ENCODE data around the gene ZNF175.
"Not testable (repeated sequence)": the region's sequence is repeated elsewhere in the genome, so short reads cannot be mapped to it uniquely, and the experiment has no call there.

ZNF175 gene

DNA sequence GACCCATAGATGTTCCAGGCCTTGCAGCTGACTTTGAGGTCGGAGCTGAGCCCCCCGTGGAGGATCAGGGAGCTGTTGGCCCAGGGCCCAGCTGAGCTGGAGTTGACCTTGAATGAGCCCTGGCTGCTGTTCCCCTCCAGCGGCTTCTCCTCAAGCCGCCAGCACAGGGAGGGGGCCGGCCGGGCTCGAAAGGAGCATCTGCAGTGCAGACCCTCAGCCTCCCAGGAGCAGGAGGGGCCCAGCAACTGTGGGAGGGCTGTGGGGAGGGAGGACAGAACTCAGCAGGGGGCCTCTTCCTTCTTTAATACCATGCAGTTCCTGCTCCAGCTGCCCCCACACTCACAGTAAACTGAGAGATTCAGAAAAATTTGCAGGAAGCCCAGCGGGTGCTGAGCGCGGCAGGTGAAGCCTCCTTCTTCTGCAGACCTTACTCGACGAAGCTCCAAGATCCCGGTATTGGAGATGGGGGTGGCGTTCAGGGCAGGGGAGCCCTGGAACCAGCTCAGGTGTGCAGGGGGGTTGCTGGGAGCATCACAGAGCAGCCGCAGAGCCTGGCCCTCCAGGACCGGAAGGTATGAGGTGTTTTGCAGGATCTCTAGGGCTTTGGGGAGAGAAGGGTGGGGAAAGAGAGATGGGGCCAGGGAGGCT lies 56.5 kb downstream of the ZNF175 start:
- CTCF ChIA-PET, result interaction anchor here (1.8 kb wide), 1 partner anchor 154 kb away, joined by 4 read pairs; no protein-coding TSS in a partner anchor
- DNase-seq, result no peak
- Histone ChIP-seq H3K27ac (ENCODE audit: insufficient read depth in 1 of 2, low read depth in 1 of 2, low read length in 2 of 2, poor library complexity in 1 of 2, severe bottlenecking in 2 of 2) (no peak overlapping the region), H3K27me3 (replicated peaks in 2 of 5; ENCODE audit: control insufficient read depth in 4 of 5, insufficient read depth in 5 of 5, low read length in 4 of 5) (peaks cover 0 to 2% (median 0%) of the 10 kb centered on the region in 5 experiments), H3K4me3 (ENCODE audit: control insufficient read depth in 1 of 7, extremely low read depth in 1 of 7, insufficient read depth in 4 of 7, low read depth in 2 of 7, low read length in 6 of 7) (no peak overlapping the region), H3K36me3 (ENCODE audit: control insufficient read depth in 4 of 4, insufficient read depth in 4 of 4, low read length in 3 of 4) (peaks cover 0 to 22% (median 2%) of the 10 kb centered on the region in 4 experiments), H3K4me1 (ENCODE audit: control extremely low read depth in 1 of 4, control insufficient read depth in 4 of 4, insufficient read depth in 4 of 4, low read length in 3 of 4) (peaks cover 0 to 30% (median 3%) of the 10 kb centered on the region in 4 experiments), H3K9me3 (ENCODE audit: control extremely low read depth in 1 of 5, control insufficient read depth in 4 of 5, insufficient read depth in 2 of 5, low read depth in 1 of 5, low read length in 4 of 5) (no peaks in the 10 kb centered on the region)
- 87% methylated on average over 13 of the region's 16 CpGs for WGBS (ENCODE audit: insufficient coverage)
- POLR2A ChIA-PET, result no interaction called here

- 91% methylated on average over 12 of the region's 14 CpGs for WGBS (ENCODE audit: insufficient coverage)
- DNase-seq, result peak in 1 of 3 donors; percentile 19
- ChIA-PET POLR2A (no interaction called here), CTCF (interaction anchor here (1.8 kb wide), 1 partner anchor 155 kb away, joined by 4 read pairs; no protein-coding TSS in a partner anchor)
- H3K27ac ChIP-seq (ENCODE audit: insufficient read depth in 1 of 2, low read depth in 1 of 2, low read length in 2 of 2, poor library complexity in 1 of 2, severe bottlenecking in 2 of 2), result no peak overlapping the region
- H3K9me3 ChIP-seq (ENCODE audit: control extremely low read depth in 1 of 5, control insufficient read depth in 4 of 5, insufficient read depth in 2 of 5, low read depth in 1 of 5, low read length in 4 of 5), result no peaks in the 10 kb centered on the region
- H3K4me1 ChIP-seq (ENCODE audit: control extremely low read depth in 1 of 4, control insufficient read depth in 4 of 4, insufficient read depth in 4 of 4, low read length in 3 of 4), result peaks cover 0 to 30% (median 3%) of the 10 kb centered on the region in 4 experiments
- peaks cover 0 to 20% (median 2%) of the 10 kb centered on the region in 4 experiments for H3K36me3 ChIP-seq (ENCODE audit: control insufficient read depth in 4 of 4, insufficient read depth in 4 of 4, low read length in 3 of 4)
- H3K27me3 ChIP-seq (replicated peaks in 2 of 5; ENCODE audit: control insufficient read depth in 4 of 5, insufficient read depth in 5 of 5, low read length in 4 of 5), result peaks cover 0 to 2% (median 0%) of the 10 kb centered on the region in 5 experiments
- H3K4me3 ChIP-seq (ENCODE audit: control insufficient read depth in 1 of 7, extremely low read depth in 1 of 7, insufficient read depth in 4 of 7, low read depth in 2 of 7, low read length in 6 of 7), result no peak overlapping the region
Measured at GRCh38 chr19:51628153-51628939, 57.3 kb downstream of the ZNF175 start.

DNA sequence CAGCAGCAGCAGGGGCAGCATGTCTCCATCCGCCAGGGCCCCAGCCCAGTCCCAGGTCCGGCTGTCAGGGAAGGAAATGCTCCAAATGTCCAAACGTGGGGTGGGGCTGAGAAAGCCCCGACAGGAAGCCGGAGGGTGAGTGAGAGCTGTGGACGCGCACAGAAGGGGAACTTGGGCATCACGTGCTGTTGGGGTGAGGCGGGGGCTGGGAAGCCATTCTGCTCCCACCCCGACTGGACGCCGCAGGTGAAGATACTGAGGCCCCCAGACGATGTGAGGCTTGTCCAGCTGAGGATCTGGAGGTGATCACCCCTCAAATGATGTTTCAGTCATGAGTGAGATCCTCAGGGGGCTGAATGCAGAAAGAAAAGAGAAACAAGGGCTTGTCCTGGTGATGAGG lies 59.2 kb downstream of the ZNF175 start, which contains the start of gene SIGLEC5:
Gene SIGLEC5, minus strand, starts transcription at position 87 of the 400 bp plus-strand sequence. Its CDS starts 66 bp downstream, at position 21.
- H3K27ac ChIP-seq (ENCODE audit: insufficient read depth in 1 of 2, low read depth in 1 of 2, low read length in 2 of 2, poor library complexity in 1 of 2, severe bottlenecking in 2 of 2); H3K27me3 ChIP-seq (replicated peaks in 2 of 5; ENCODE audit: control insufficient read depth in 4 of 5, insufficient read depth in 5 of 5, low read length in 4 of 5); POLR2A ChIA-PET; H3K36me3 ChIP-seq (ENCODE audit: control insufficient read depth in 4 of 4, insufficient read depth in 4 of 4, low read length in 3 of 4); H3K9me3 ChIP-seq (ENCODE audit: control extremely low read depth in 1 of 5, control insufficient read depth in 4 of 5, insufficient read depth in 2 of 5, low read depth in 1 of 5, low read length in 4 of 5): not testable (repeated sequence)
- DNase-seq, result peak in 2 of 3 donors; percentile 31 to 48
- WGBS (ENCODE audit: insufficient coverage), result 0% methylated on average over 1 of the region's 13 CpGs
- Histone ChIP-seq H3K4me3 (ENCODE audit: control insufficient read depth in 1 of 7, extremely low read depth in 1 of 7, insufficient read depth in 4 of 7, low read depth in 2 of 7, low read length in 6 of 7) (peak within 1 kb of the TSS in 3 of 7 experiments; percentile 8 to 58 (median 39)), H3K4me1 (ENCODE audit: control extremely low read depth in 1 of 4, control insufficient read depth in 4 of 4, insufficient read depth in 4 of 4, low read length in 3 of 4) (peaks cover 0 to 30% (median 3%) of the 10 kb centered on the region in 4 experiments)
- CTCF ChIA-PET, result interaction anchor here (0.7 to 1.2 kb wide), 4 partner anchors 10 to 29 kb away, joined by 3 to 5 read pairs (median 3); no protein-coding TSS in a partner anchor

DNA sequence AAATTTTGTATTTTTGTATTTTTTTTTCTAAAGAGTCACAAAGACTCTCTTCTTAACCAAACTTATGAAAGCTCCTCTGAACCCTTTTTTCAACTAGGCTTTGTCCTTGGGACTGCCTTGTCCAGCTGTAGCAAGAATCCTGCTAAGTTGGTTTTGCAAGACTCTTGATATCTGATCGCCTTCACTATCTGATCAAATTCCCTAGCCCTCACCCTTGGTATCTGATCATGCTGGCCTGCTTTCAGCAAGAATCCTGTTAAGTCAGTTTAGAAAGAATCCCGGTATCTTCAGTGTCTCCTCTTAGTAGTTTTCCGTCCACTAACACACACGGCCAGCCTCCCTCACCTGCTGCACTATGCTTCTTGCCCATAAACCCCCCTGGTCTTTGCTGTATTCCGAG lies 61.0 kb downstream of the ZNF175 start:
- no peak overlapping the region for H3K4me3 ChIP-seq (ENCODE audit: control insufficient read depth in 1 of 7, extremely low read depth in 1 of 7, insufficient read depth in 4 of 7, low read depth in 2 of 7, low read length in 6 of 7)
- no peaks in the 10 kb centered on the region for H3K36me3 ChIP-seq (ENCODE audit: control insufficient read depth in 4 of 4, insufficient read depth in 4 of 4, low read length in 3 of 4)
- POLR2A ChIA-PET, result interaction anchor here (0.6 kb wide), 1 partner anchor 199 kb away, joined by 3 read pairs; no protein-coding TSS in a partner anchor
- peaks cover 0 to 25% (median 3%) of the 10 kb centered on the region in 4 experiments for H3K4me1 ChIP-seq (ENCODE audit: control extremely low read depth in 1 of 4, control insufficient read depth in 4 of 4, insufficient read depth in 4 of 4, low read length in 3 of 4)
- H3K9me3 ChIP-seq (ENCODE audit: control extremely low read depth in 1 of 5, control insufficient read depth in 4 of 5, insufficient read depth in 2 of 5, low read depth in 1 of 5, low read length in 4 of 5), result peaks cover 0 to 8% (median 0%) of the 10 kb centered on the region in 5 experiments
- 87% methylated on average over 4 of the region's 5 CpGs for WGBS (ENCODE audit: insufficient coverage)
- DNase-seq, result no peak
- H3K27me3 ChIP-seq (replicated peaks in 2 of 5; ENCODE audit: control insufficient read depth in 4 of 5, insufficient read depth in 5 of 5, low read length in 4 of 5), result peaks cover 0 to 2% (median 0%) of the 10 kb centered on the region in 5 experiments
- CTCF ChIA-PET, result interaction anchor here (1.2 kb wide), 1 partner anchor 36 kb away, joined by 3 read pairs; no protein-coding TSS in a partner anchor
- H3K27ac ChIP-seq (ENCODE audit: insufficient read depth in 1 of 2, low read depth in 1 of 2, low read length in 2 of 2, poor library complexity in 1 of 2, severe bottlenecking in 2 of 2), result no peak overlapping the region

- ChIA-PET CTCF (interaction anchor here (0.9 to 2.0 kb wide), 11 partner anchors 23 to 166 kb away, joined by 3 to 8 read pairs (median 3); no protein-coding TSS in a partner anchor), POLR2A (interaction anchor here (0.6 kb wide), 1 partner anchor 21 kb away, joined by 4 read pairs; no protein-coding TSS in a partner anchor)
- H3K9me3 ChIP-seq (ENCODE audit: control extremely low read depth in 1 of 5, control insufficient read depth in 4 of 5, insufficient read depth in 2 of 5, low read depth in 1 of 5, low read length in 4 of 5), result peaks cover 0 to 10% (median 0%) of the 10 kb centered on the region in 5 experiments
- H3K27me3 ChIP-seq (replicated peaks in 2 of 5; ENCODE audit: control insufficient read depth in 4 of 5, insufficient read depth in 5 of 5, low read length in 4 of 5), result no peaks in the 10 kb centered on the region
- no peaks in the 10 kb centered on the region for H3K4me1 ChIP-seq (ENCODE audit: control extremely low read depth in 1 of 4, control insufficient read depth in 4 of 4, insufficient read depth in 4 of 4, low read length in 3 of 4)
- no peak overlapping the region for H3K27ac ChIP-seq (ENCODE audit: insufficient read depth in 1 of 2, low read depth in 1 of 2, low read length in 2 of 2, poor library complexity in 1 of 2, severe bottlenecking in 2 of 2)
- WGBS (ENCODE audit: insufficient coverage), result 7% methylated on average over 3 of the region's 5 CpGs
- no peak overlapping the region for H3K4me3 ChIP-seq (ENCODE audit: control insufficient read depth in 1 of 7, extremely low read depth in 1 of 7, insufficient read depth in 4 of 7, low read depth in 2 of 7, low read length in 6 of 7)
- DNase-seq, result peak; percentile 31 to 66 (median 38)
- H3K36me3 ChIP-seq (ENCODE audit: control insufficient read depth in 4 of 4, insufficient read depth in 4 of 4, low read length in 3 of 4), result no peaks in the 10 kb centered on the region
Measured at GRCh38 chr19:51637362-51637978, 66.4 kb downstream of the ZNF175 start.

- no peak for DNase-seq
- WGBS (ENCODE audit: insufficient coverage), result 100% methylated on average over 1 of the region's 4 CpGs
- POLR2A ChIA-PET, result no interaction called here
- H3K27me3 ChIP-seq (replicated peaks in 2 of 5; ENCODE audit: control insufficient read depth in 4 of 5, insufficient read depth in 5 of 5, low read length in 4 of 5), result no peaks in the 10 kb centered on the region
- H3K9me3 ChIP-seq (ENCODE audit: control extremely low read depth in 1 of 5, control insufficient read depth in 4 of 5, insufficient read depth in 2 of 5, low read depth in 1 of 5, low read length in 4 of 5), result peaks cover 0 to 10% (median 0%) of the 10 kb centered on the region in 5 experiments
- H3K27ac ChIP-seq (ENCODE audit: insufficient read depth in 1 of 2, low read depth in 1 of 2, low read length in 2 of 2, poor library complexity in 1 of 2, severe bottlenecking in 2 of 2), result no peak overlapping the region
- H3K4me3 ChIP-seq (ENCODE audit: control insufficient read depth in 1 of 7, extremely low read depth in 1 of 7, insufficient read depth in 4 of 7, low read depth in 2 of 7, low read length in 6 of 7), result no peak overlapping the region
- H3K36me3 ChIP-seq (ENCODE audit: control insufficient read depth in 4 of 4, insufficient read depth in 4 of 4, low read length in 3 of 4), result no peaks in the 10 kb centered on the region
- CTCF ChIA-PET, result interaction anchor here (0.6 to 1.6 kb wide), 9 partner anchors 9 to 368 kb away, joined by 3 to 6 read pairs (median 3); partner anchors contain the start of gene SIGLEC5
- peaks cover 0 to 4% (median 2%) of the 10 kb centered on the region in 4 experiments for H3K4me1 ChIP-seq (ENCODE audit: control extremely low read depth in 1 of 4, control insufficient read depth in 4 of 4, insufficient read depth in 4 of 4, low read length in 3 of 4)
Measured at GRCh38 chr19:51639916-51640315, 68.8 kb downstream of the ZNF175 start.
